PC-3 (cell line): ENCODE results near the gene PTPRB.

Experiments
- CTCF ChIP-seq: fragments of 300-600 bp; sonication (generic); conservative IDR thresholded peaks from 2 replicates; pipeline ENCODE4 v1.5.1; 2017; ENCODE audit warnings: antibody characterized with exemption, low read depth, mild to moderate bottlenecking, low read length
- EZH2 ChIP-seq: fragments of 300-600 bp; sonication (generic); IDR thresholded peaks from one replicate; pipeline ENCODE4 v1.6.1; 2017; ENCODE audit warnings: antibody characterized with exemption, mild to moderate bottlenecking, low read length; ENCODE audit not compliant: unreplicated experiment
- EZH2phosphoT487 ChIP-seq: fragments of 300-600 bp; sonication (generic); IDR thresholded peaks from 2 replicates; pipeline ENCODE4 v1.6.1; 2018; ENCODE audit warnings: mild to moderate bottlenecking, antibody characterized with exemption, low read length, borderline replicate concordance

GRCh38 chr12:70560671-70561070 is 76.6 kb downstream of the PTPRB start:
- TF ChIP-seq CTCF = no peak
- no peak for TF ChIP-seq EZH2
- no peak for TF ChIP-seq EZH2phosphoT487
